Uterus (tissue), 2 donors: Measurements from ENCODE around the gene SLC39A11.

ENCODE experiments used
- CTCF ChIP-seq, 4 experiments: fragments of 200-600 bp in 2 of 4; fragments of 450-650 bp in 2 of 4; sonication (generic) in 2 of 4; IDR thresholded peaks; one replicate each; pipeline ENCODE4 v1.5.1; 2016 to 2019; ENCODE audit warnings: antibody characterized with exemption in 4 of 4, mild to moderate bottlenecking in 2 of 4, moderate library complexity in 1 of 4
- POLR2A ChIP-seq, 2 donors: fragments of 450-650 bp; IDR thresholded peaks; one replicate each; pipeline ENCODE4 v1.6.1; 2016; ENCODE audit warnings: antibody characterized with exemption in 2 of 2, mild to moderate bottlenecking in 1 of 2, moderate library complexity in 1 of 2

GRCh38 chr17:72615627-72615991 lies 476.9 kb downstream of the SLC39A11 start:
- TF ChIP-seq CTCF (IDR thresholded peaks at IDR 0.05) (no peak), POLR2A (IDR thresholded peaks at IDR 0.05) (no peak)
